Muscle of leg (tissue), 16 donors: ENCODE results near the gene MRGPRX1. TPM values are rescaled to one million over a fixed set of nuclear protein-coding genes. Genes with fewer than 3 reads are reported as not detected.

ENCODE experiments used
- DNase-seq: peaks from one replicate; pipeline ENCODE4 v3.0.0; 2013
- H3K27ac ChIP-seq: one replicate; pipeline ENCODE4 v1.5.1; 2013; ENCODE audit warnings: mild to moderate bottlenecking, low read length, control low read depth
- H3K27me3 ChIP-seq: one replicate; pipeline ENCODE4 v1.6.1; 2013; ENCODE audit warnings: low read length; ENCODE audit not compliant: control insufficient read depth, insufficient read depth
- H3K36me3 ChIP-seq: one replicate; pipeline ENCODE4 v1.6.1; 2013; ENCODE audit warnings: low read length; ENCODE audit not compliant: control insufficient read depth, insufficient read depth
- H3K4me1 ChIP-seq: one replicate; pipeline ENCODE4 v1.6.1; 2013; ENCODE audit warnings: low read length; ENCODE audit not compliant: control insufficient read depth, insufficient read depth
- H3K4me3 ChIP-seq: one replicate; pipeline ENCODE4 v1.5.1; 2013; ENCODE audit warnings: low read length, control low read depth
- H3K9me3 ChIP-seq: replicated peaks from 2 replicates; pipeline ENCODE4 v1.6.1; 2013; ENCODE audit warnings: low read depth, low read length; ENCODE audit not compliant: control insufficient read depth
- WGBS: methylation state at CpG from one replicate; pipeline ENCODE4 v1.1.5; 2013; ENCODE audit warnings: missing lambda C conversion rate; ENCODE audit not compliant: insufficient coverage; 5-methylcytosine and 5-hydroxymethylcytosine counted together
- long read RNA-seq, 11 donors: transcript quantifications; one replicate each; lab custom pipeline, GENCODE V29; 2026
- polyA plus RNA-seq, 8 donors: library from polyadenylated mRNA; unstranded; fragments of 120-200 nt; gene quantifications; one replicate each; pipeline versions ENCODE4 v1.2.1 to v1.2.3, GENCODE V29; 2013; ENCODE audit warnings: inconsistent platforms in 1 of 8, low replicate concordance in 1 of 8; ENCODE audit not compliant: insufficient read length in 8 of 8, insufficient read depth in 1 of 8
- total RNA-seq: library from RNA; stranded (reverse); fragments of 120-200 nt; gene quantifications from one replicate; pipeline ENCODE4 v1.2.4, GENCODE V29; 2013

The MRGPRX1 gene
- not detected for total RNA-seq
- not detected for polyA plus RNA-seq
- long read RNA-seq, donor 1: 0 reads
- long read RNA-seq, donor 2: 0 reads
- long read RNA-seq, donor 3: 0 reads
- long read RNA-seq, donor 4: 0 reads
- long read RNA-seq, donor 5: 0 reads
- long read RNA-seq, donor 6: 0 reads
- long read RNA-seq, donor 7: 0 reads
- long read RNA-seq, donor 8: 0 reads
- long read RNA-seq, donor 9: 0 reads
- long read RNA-seq, donor 10: 0 reads
- long read RNA-seq, donor 11: 0 reads

GRCh38 chr11:18939314-18939713 is at the start of gene MRGPRX1:
Gene MRGPRX1 (minus strand): TSS chr11:18939414. CDS start chr11:18934784, 4,630 bp downstream.
- WGBS: no CpG with 5 or more reads among the region's 2 CpGs
- no peak within 1 kb of the TSS for H3K4me3 ChIP-seq
- no peaks in the 10 kb centered on the region for H3K36me3 ChIP-seq
- DNase-seq: no peak
- H3K9me3 ChIP-seq: no peaks in the 10 kb centered on the region
- no peaks in the 10 kb centered on the region for H3K27me3 ChIP-seq
- no peaks in the 10 kb centered on the region for H3K4me1 ChIP-seq
- H3K27ac ChIP-seq: no peak within 1 kb of the TSS

GRCh38 chr11:18987454-18988231 is 48.4 kb upstream of the MRGPRX1 start:
- H3K4me3 ChIP-seq: no peak overlapping the region
- whole genome bisulfite sequencing: 76% methylated on average over 7 of the region's 9 CpGs
- no peak overlapping the region for H3K27ac ChIP-seq

GRCh38 chr11:18986744-18987143 is 47.5 kb upstream of the MRGPRX1 start:
- H3K9me3 ChIP-seq: no peaks in the 10 kb centered on the region
- WGBS: 13% methylated on average over 2 of the region's 3 CpGs
- H3K27ac ChIP-seq: no peak overlapping the region
- H3K4me3 ChIP-seq: no peak overlapping the region
- no peak for DNase-seq
- H3K36me3 ChIP-seq: no peaks in the 10 kb centered on the region
- no peaks in the 10 kb centered on the region for H3K27me3 ChIP-seq
- no peaks in the 10 kb centered on the region for H3K4me1 ChIP-seq

More at GRCh38 chr11:18987454-18988231, 48.4 kb upstream of the MRGPRX1 start:
- no peak for DNase-seq
- H3K27me3 ChIP-seq: no peaks in the 10 kb centered on the region
- no peaks in the 10 kb centered on the region for H3K4me1 ChIP-seq
- H3K9me3 ChIP-seq: no peaks in the 10 kb centered on the region
- no peaks in the 10 kb centered on the region for H3K36me3 ChIP-seq

- no peak overlapping the region for H3K4me3 ChIP-seq
- H3K9me3 ChIP-seq: peaks cover 3% of the 10 kb centered on the region
- H3K27ac ChIP-seq: no peak overlapping the region
- no peak for DNase-seq
- WGBS: 76% methylated on average over 4 of the region's 4 CpGs
- no peaks in the 10 kb centered on the region for H3K36me3 ChIP-seq
- H3K27me3 ChIP-seq: no peaks in the 10 kb centered on the region
- no peaks in the 10 kb centered on the region for H3K4me1 ChIP-seq
Measured at GRCh38 chr11:18981897-18982296, 42.7 kb upstream of the MRGPRX1 start.

- Histone ChIP-seq H3K36me3 (no peaks in the 10 kb centered on the region), H3K27ac (no peak overlapping the region), H3K4me1 (no peaks in the 10 kb centered on the region), H3K27me3 (no peaks in the 10 kb centered on the region), H3K4me3 (no peak overlapping the region), H3K9me3 (peaks cover 3% of the 10 kb centered on the region)
- DNase-seq: no peak
- no CpG with 5 or more reads among the region's 1 CpG for WGBS
Measured at GRCh38 chr11:18974192-18974591, 35.0 kb upstream of the MRGPRX1 start.

- H3K4me1 ChIP-seq: no peaks in the 10 kb centered on the region
- H3K36me3 ChIP-seq: no peaks in the 10 kb centered on the region
- no peaks in the 10 kb centered on the region for H3K9me3 ChIP-seq
- no peak overlapping the region for H3K4me3 ChIP-seq
- WGBS: 70% methylated on average over 14 of the region's 16 CpGs
- H3K27me3 ChIP-seq: no peaks in the 10 kb centered on the region
- DNase-seq: no peak
- no peak overlapping the region for H3K27ac ChIP-seq
Measured at GRCh38 chr11:18972336-18972735, 33.1 kb upstream of the MRGPRX1 start.

- DNase-seq: no peak
- H3K27me3 ChIP-seq: no peaks in the 10 kb centered on the region
- 65% methylated on average over 2 of the region's 3 CpGs for WGBS
- H3K9me3 ChIP-seq: no peaks in the 10 kb centered on the region
- no peaks in the 10 kb centered on the region for H3K36me3 ChIP-seq
- no peak overlapping the region for H3K4me3 ChIP-seq
- H3K4me1 ChIP-seq: no peaks in the 10 kb centered on the region
- H3K27ac ChIP-seq: no peak overlapping the region
Measured at GRCh38 chr11:18969720-18970119, 30.5 kb upstream of the MRGPRX1 start.

- Histone ChIP-seq H3K36me3 (no peaks in the 10 kb centered on the region), H3K27me3 (no peaks in the 10 kb centered on the region), H3K9me3 (no peaks in the 10 kb centered on the region), H3K4me1 (no peaks in the 10 kb centered on the region), H3K27ac (no peak overlapping the region), H3K4me3 (no peak overlapping the region)
- no CpG with 5 or more reads among the region's 1 CpG for WGBS
- no peak for DNase-seq
Measured at GRCh38 chr11:18958221-18958910, 19.2 kb upstream of the MRGPRX1 start.

- Histone ChIP-seq H3K9me3 (no peaks in the 10 kb centered on the region), H3K4me3 (no peak overlapping the region)
- WGBS: 88% methylated on average over 16 of the region's 16 CpGs
Measured at GRCh38 chr11:18956630-18957029, 17.4 kb upstream of the MRGPRX1 start.

GRCh38 chr11:18936002-18936673 is 3.1 kb downstream of the MRGPRX1 start:
- Histone ChIP-seq H3K4me3 (no peak overlapping the region), H3K9me3 (no peaks in the 10 kb centered on the region), H3K27me3 (no peaks in the 10 kb centered on the region), H3K36me3 (no peaks in the 10 kb centered on the region), H3K27ac (no peak overlapping the region), H3K4me1 (no peaks in the 10 kb centered on the region)
- DNase-seq: no peak
- WGBS: no CpG with 5 or more reads among the region's 5 CpGs

More at GRCh38 chr11:18956630-18957029, 17.4 kb upstream of the MRGPRX1 start:
- H3K36me3 ChIP-seq: no peaks in the 10 kb centered on the region
- H3K4me1 ChIP-seq: no peaks in the 10 kb centered on the region
- H3K27me3 ChIP-seq: no peaks in the 10 kb centered on the region
- DNase-seq: no peak
- H3K27ac ChIP-seq: no peak overlapping the region
